ENCODE data around the gene KIFC1. TPM values are rescaled to one million over a fixed set of nuclear protein-coding genes. Genes with fewer than 3 reads are reported as not detected.
A peak's percentile ranks its signal among the peaks of the same experiment; 100 is the strongest.
"Not testable (repeated sequence)": the region's sequence is repeated elsewhere in the genome, so short reads cannot be mapped to it uniquely, and the experiment has no call there.

The KIFC1 gene
- total RNA-seq, 1 experiment from 2014 or later, result 140 TPM

- Mint-ChIP-seq H3K4me3 (ENCODE audit: low read depth, unreplicated experiment) (no peak overlapping the region), H3K9me3 (ENCODE audit: low read depth, unreplicated experiment) (no peaks in the 10 kb centered on the region), H3K27ac (ENCODE audit: unreplicated experiment) (no peak overlapping the region), H3K27me3 (ENCODE audit: unreplicated experiment) (peaks cover 41% of the 10 kb centered on the region), H3K36me3 (ENCODE audit: insufficient read depth, unreplicated experiment) (no peaks in the 10 kb centered on the region), H3K4me1 (ENCODE audit: low read depth, unreplicated experiment) (no peaks in the 10 kb centered on the region)
- peak; percentile 77 for TF ChIP-seq CTCF (IDR thresholded peaks at IDR 0.05; ENCODE audit: unreplicated experiment)
- BruUV-seq (replicated peaks), result no TSS peak
- peak; percentile 74 for DNase-seq
- CTCF ChIA-PET, result interaction anchor here (0.6 to 2.4 kb wide), 12 partner anchors 17 to 1245 kb away, joined by 3 to 11 read pairs (median 4); partner anchors contain the start of genes RGL2, TAPBP and ZBTB22
- intact Hi-C loops (cut with micrococcal nuclease; ENCODE audit: unreplicated experiment), result no loop called here
These were observed 46.6 kb upstream of the KIFC1 start for GRCh38 chr6:33344701-33345697.

GRCh38 chr6:33346972-33347371 lies 44.7 kb upstream of the KIFC1 start:
- H3K36me3 Mint-ChIP-seq (ENCODE audit: insufficient read depth, unreplicated experiment), result not testable (repeated sequence)

GRCh38 chr6:33347816-33348215 lies 43.8 kb upstream of the KIFC1 start:
- CTCF ChIA-PET, result interaction anchor here (0.6 kb wide), 1 partner anchor 12 kb away, joined by 5 read pairs; no protein-coding TSS in a partner anchor
- H3K27me3 Mint-ChIP-seq (ENCODE audit: unreplicated experiment), result peaks cover 62% of the 10 kb centered on the region
- H3K4me1 Mint-ChIP-seq (ENCODE audit: low read depth, unreplicated experiment), result no peaks in the 10 kb centered on the region
- BruUV-seq (replicated peaks), result no TSS peak
- no peaks in the 10 kb centered on the region for H3K9me3 Mint-ChIP-seq (ENCODE audit: low read depth, unreplicated experiment)
- H3K4me3 Mint-ChIP-seq (ENCODE audit: low read depth, unreplicated experiment), result no peak overlapping the region
- no peak overlapping the region for H3K27ac Mint-ChIP-seq (ENCODE audit: unreplicated experiment)
- intact Hi-C loops (cut with micrococcal nuclease; ENCODE audit: unreplicated experiment), result no loop called here
- TF ChIP-seq CTCF (IDR thresholded peaks at IDR 0.05; ENCODE audit: unreplicated experiment), result no peak
- H3K36me3 Mint-ChIP-seq (ENCODE audit: insufficient read depth, unreplicated experiment), result no peaks in the 10 kb centered on the region
- no peak for DNase-seq

More at GRCh38 chr6:33346972-33347371, 44.7 kb upstream of the KIFC1 start:
- BruUV-seq (replicated peaks); H3K27ac Mint-ChIP-seq (ENCODE audit: unreplicated experiment); CTCF ChIA-PET; H3K4me1 Mint-ChIP-seq (ENCODE audit: low read depth, unreplicated experiment); intact Hi-C loops (cut with micrococcal nuclease; ENCODE audit: unreplicated experiment); H3K9me3 Mint-ChIP-seq (ENCODE audit: low read depth, unreplicated experiment); DNase-seq; H3K4me3 Mint-ChIP-seq (ENCODE audit: low read depth, unreplicated experiment): not testable (repeated sequence)
- peaks cover 61% of the 10 kb centered on the region for H3K27me3 Mint-ChIP-seq (ENCODE audit: unreplicated experiment)

GRCh38 chr6:33355860-33356259 lies 35.8 kb upstream of the KIFC1 start:
- BruUV-seq (replicated peaks); DNase-seq; H3K4me3 Mint-ChIP-seq (ENCODE audit: low read depth, unreplicated experiment); H3K9me3 Mint-ChIP-seq (ENCODE audit: low read depth, unreplicated experiment); H3K36me3 Mint-ChIP-seq (ENCODE audit: insufficient read depth, unreplicated experiment); H3K27ac Mint-ChIP-seq (ENCODE audit: unreplicated experiment); intact Hi-C loops (cut with micrococcal nuclease; ENCODE audit: unreplicated experiment): not testable (repeated sequence)
- CTCF ChIA-PET, result interaction anchor here (1.7 kb wide), 1 partner anchor 9 kb away, joined by 4 read pairs; no protein-coding TSS in a partner anchor
- peaks cover 12% of the 10 kb centered on the region for H3K27me3 Mint-ChIP-seq (ENCODE audit: unreplicated experiment)
- H3K4me1 Mint-ChIP-seq (ENCODE audit: low read depth, unreplicated experiment), result peaks cover 39% of the 10 kb centered on the region

- no TSS peak for BruUV-seq (replicated peaks)
These were observed 35.3 kb upstream of the KIFC1 start for GRCh38 chr6:33356295-33356694.

GRCh38 chr6:33357160-33357871 lies 34.3 kb upstream of the KIFC1 start:
- H3K9me3 Mint-ChIP-seq (ENCODE audit: low read depth, unreplicated experiment); DNase-seq; H3K4me3 Mint-ChIP-seq (ENCODE audit: low read depth, unreplicated experiment); H3K27ac Mint-ChIP-seq (ENCODE audit: unreplicated experiment); H3K27me3 Mint-ChIP-seq (ENCODE audit: unreplicated experiment); intact Hi-C loops (cut with micrococcal nuclease; ENCODE audit: unreplicated experiment); H3K36me3 Mint-ChIP-seq (ENCODE audit: insufficient read depth, unreplicated experiment); BruUV-seq (replicated peaks): not testable (repeated sequence)
- CTCF ChIA-PET, result interaction anchor here (0.9 kb wide), 1 partner anchor 17 kb away, joined by 3 read pairs; no protein-coding TSS in a partner anchor
- H3K4me1 Mint-ChIP-seq (ENCODE audit: low read depth, unreplicated experiment), result peaks cover 48% of the 10 kb centered on the region

More at GRCh38 chr6:33356295-33356694, 35.3 kb upstream of the KIFC1 start:
- DNase-seq, result no peak
- Mint-ChIP-seq H3K9me3 (ENCODE audit: low read depth, unreplicated experiment) (no peaks in the 10 kb centered on the region), H3K4me1 (ENCODE audit: low read depth, unreplicated experiment) (peaks cover 39% of the 10 kb centered on the region), H3K27ac (ENCODE audit: unreplicated experiment) (no peak overlapping the region), H3K36me3 (ENCODE audit: insufficient read depth, unreplicated experiment) (no peaks in the 10 kb centered on the region), H3K4me3 (ENCODE audit: low read depth, unreplicated experiment) (no peak overlapping the region), H3K27me3 (ENCODE audit: unreplicated experiment) (peaks cover 8% of the 10 kb centered on the region)
- CTCF ChIA-PET, result interaction anchor here (0.9 to 1.7 kb wide), 2 partner anchors 8 to 18 kb away, joined by 3 to 4 read pairs; no protein-coding TSS in a partner anchor
- no peak for TF ChIP-seq CTCF (IDR thresholded peaks at IDR 0.05; ENCODE audit: unreplicated experiment)
- intact Hi-C loops (cut with micrococcal nuclease; ENCODE audit: unreplicated experiment), result no loop called here

Data from Calu3 (cell line).